Breast epithelium (tissue), 4 donors: ENCODE results near the gene MEF2C. TPM values are rescaled to one million over a fixed set of nuclear protein-coding genes. Genes with fewer than 3 reads are reported as not detected.

Source experiments
- DNase-seq, 2 donors: peaks; one replicate each; pipeline ENCODE4 v3.0.0-alpha.2; 2019; ENCODE audit warnings: low spot score in 2 of 2
- H3K27ac ChIP-seq, 2 donors: fragments of 200-600 bp; sonication (generic) in 1 of 2; one replicate each; pipeline ENCODE4 v1.5.1; 2016 to 2019; ENCODE audit warnings: mild to moderate bottlenecking in 1 of 2
- H3K27me3 ChIP-seq, 2 donors: fragments of 200-600 bp; sonication (generic) in 1 of 2; one replicate each; pipeline versions ENCODE4 v1.5.1 to v1.6.0; 2017 to 2019; ENCODE audit warnings: control low read depth in 1 of 2, mild to moderate bottlenecking in 1 of 2
- H3K36me3 ChIP-seq: fragments of 200-600 bp; one replicate; pipeline ENCODE4 v1.5.1; 2019
- H3K4me1 ChIP-seq, 2 donors: fragments of 200-600 bp; sonication (generic); one replicate each; pipeline ENCODE4 v1.5.1; 2016 to 2019; ENCODE audit warnings: control low read depth in 1 of 2
- H3K4me3 ChIP-seq, 3 donors: fragments of 200-600 bp; sonication (generic); 1 replicate in 2 of 3; 2 replicates in 1 of 3; pipeline ENCODE4 v1.5.1; 2016 to 2019; ENCODE audit warnings: mild to moderate bottlenecking in 3 of 3, moderate library complexity in 2 of 3
- H3K9me3 ChIP-seq, 2 donors: fragments of 200-600 bp; sonication (generic) in 1 of 2; one replicate each; pipeline ENCODE4 v1.5.1; 2016 to 2019; ENCODE audit warnings: control low read depth in 1 of 2
- POLR2A ChIP-seq: fragments of 450-650 bp; IDR thresholded peaks from one replicate; pipeline ENCODE4 v1.6.1; 2016; ENCODE audit warnings: antibody characterized with exemption, mild to moderate bottlenecking, moderate library complexity
- POLR2AphosphoS5 ChIP-seq, 3 donors: sonication (generic); formaldehyde crosslinking; IDR thresholded peaks; one replicate each; pipeline ENCODE4 v1.6.1; 2017; ENCODE audit warnings: antibody characterized with exemption in 3 of 3
- intact Hi-C: fragments of 100-400 bp; cut with DNase I; formaldehyde crosslinking; loops from one replicate; pipeline ENCODE4 v1.15.1; 2023; ENCODE audit warnings: low total_unique reads
- total RNA-seq, 3 donors: library from RNA; depleted of rRNA; stranded (reverse); fragments of >200 nt; gene quantifications; one replicate each; pipeline ENCODE4 v1.1.0, GENCODE V29; 2016
- TF ChIP-seq, protein P1 (sequence below), 3 donors: fragments of 450-650 bp; IDR thresholded peaks; one replicate each; pipeline ENCODE4 v1.5.1; 2016 to 2017; ENCODE audit warnings: antibody characterized with exemption in 3 of 3, mild to moderate bottlenecking in 3 of 3, moderate library complexity in 3 of 3

Gene MEF2C
- total RNA-seq, 3 donors from 2014 or later = 27.4 to 41.8 (median 32.1) TPM

DNA sequence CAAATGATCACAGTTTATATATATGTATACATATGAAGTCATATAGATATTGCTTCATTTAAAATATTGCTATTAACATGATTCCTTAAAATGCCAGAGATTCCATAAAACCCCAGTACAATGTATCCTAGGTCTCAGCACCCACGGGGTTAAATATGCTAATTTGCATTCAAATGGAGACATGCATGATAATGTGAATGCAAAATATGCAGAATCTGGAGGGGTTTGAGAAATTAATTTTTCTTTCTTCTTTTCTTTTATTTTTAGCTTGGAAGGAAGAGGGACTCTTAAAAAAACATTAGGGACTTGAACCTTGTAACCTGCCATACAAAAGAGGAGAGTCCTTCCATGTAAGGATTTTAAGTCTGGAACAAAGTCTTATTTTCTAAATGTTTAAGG lies 211.9 kb downstream of the MEF2C start:
- peaks cover 5 to 8% of the 10 kb centered on the region in 2 donors for H3K4me1 ChIP-seq
- H3K27me3 ChIP-seq = peaks cover 12 to 100% of the 10 kb centered on the region in 2 donors
- no peaks in the 10 kb centered on the region for H3K9me3 ChIP-seq
- no peak for DNase-seq
- TF ChIP-seq POLR2AphosphoS5 (IDR thresholded peaks at IDR 0.05) (no peak), POLR2A (no peak)
- TF ChIP-seq, protein P1, sequence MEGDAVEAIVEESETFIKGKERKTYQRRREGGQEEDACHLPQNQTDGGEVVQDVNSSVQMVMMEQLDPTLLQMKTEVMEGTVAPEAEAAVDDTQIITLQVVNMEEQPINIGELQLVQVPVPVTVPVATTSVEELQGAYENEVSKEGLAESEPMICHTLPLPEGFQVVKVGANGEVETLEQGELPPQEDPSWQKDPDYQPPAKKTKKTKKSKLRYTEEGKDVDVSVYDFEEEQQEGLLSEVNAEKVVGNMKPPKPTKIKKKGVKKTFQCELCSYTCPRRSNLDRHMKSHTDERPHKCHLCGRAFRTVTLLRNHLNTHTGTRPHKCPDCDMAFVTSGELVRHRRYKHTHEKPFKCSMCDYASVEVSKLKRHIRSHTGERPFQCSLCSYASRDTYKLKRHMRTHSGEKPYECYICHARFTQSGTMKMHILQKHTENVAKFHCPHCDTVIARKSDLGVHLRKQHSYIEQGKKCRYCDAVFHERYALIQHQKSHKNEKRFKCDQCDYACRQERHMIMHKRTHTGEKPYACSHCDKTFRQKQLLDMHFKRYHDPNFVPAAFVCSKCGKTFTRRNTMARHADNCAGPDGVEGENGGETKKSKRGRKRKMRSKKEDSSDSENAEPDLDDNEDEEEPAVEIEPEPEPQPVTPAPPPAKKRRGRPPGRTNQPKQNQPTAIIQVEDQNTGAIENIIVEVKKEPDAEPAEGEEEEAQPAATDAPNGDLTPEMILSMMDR (IDR thresholded peaks at IDR 0.05) = no peak
- H3K4me3 ChIP-seq = no peak overlapping the region
- H3K27ac ChIP-seq = no peak overlapping the region
- H3K36me3 ChIP-seq = no peaks in the 10 kb centered on the region
- intact Hi-C loops = no loop called here

DNA sequence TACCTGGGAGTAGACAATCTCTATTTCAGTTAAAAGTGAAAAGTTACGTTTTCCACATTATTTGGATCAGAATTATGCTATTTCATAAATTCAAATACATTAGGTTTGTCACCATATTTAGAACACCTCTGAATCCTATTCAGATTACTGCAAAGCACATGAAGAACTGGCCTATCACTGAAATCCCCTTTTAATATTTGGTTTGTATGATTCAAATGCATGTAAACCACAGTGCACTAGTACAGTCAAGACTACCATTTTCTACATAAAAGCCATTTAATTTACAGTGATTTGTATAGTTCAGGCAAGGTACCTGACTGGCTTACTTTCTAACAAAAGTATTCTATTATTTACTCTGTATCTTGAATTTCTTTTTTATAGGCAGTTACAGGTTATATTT lies 212.5 kb downstream of the MEF2C start:
- Histone ChIP-seq H3K9me3 (no peaks in the 10 kb centered on the region), H3K27me3 (peaks cover 14 to 100% of the 10 kb centered on the region in 2 donors), H3K4me3 (no peak overlapping the region), H3K36me3 (no peaks in the 10 kb centered on the region), H3K4me1 (peaks cover 5 to 8% of the 10 kb centered on the region in 2 donors), H3K27ac (no peak overlapping the region)
- TF ChIP-seq, protein P1 (IDR thresholded peaks at IDR 0.05) = no peak
- TF ChIP-seq POLR2A (no peak), POLR2AphosphoS5 (IDR thresholded peaks at IDR 0.05) (no peak)
- no peak for DNase-seq
- intact Hi-C loops = no loop called here

DNA sequence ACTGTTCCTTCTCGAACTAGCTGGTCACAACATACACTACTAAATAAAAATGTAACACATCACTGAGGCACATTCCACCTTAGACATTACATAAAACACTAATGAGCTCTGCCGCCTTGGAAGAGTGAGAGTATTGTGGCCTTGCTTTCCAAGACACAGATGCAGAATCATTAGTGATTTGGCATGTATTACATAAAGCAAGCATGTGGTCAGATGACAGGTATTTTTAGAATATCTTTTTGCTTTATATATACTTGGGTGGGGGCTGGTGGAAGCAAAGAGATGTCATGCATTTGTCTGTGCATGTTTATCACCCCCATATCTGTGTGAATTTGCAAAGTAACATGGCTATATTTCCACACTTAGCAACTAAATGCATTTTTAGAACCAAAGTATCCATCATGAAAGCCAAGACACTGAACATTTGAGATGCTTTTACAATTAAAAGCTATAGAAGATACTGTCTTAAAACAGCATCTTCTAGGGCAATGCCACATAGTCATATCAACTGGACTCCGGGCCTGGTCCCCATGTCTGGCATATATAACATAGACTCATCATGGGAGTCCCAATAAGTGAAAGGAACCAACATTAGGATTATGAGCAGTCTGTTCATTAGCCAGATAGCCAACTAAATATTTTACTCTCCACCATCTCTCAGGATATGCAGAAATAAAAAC lies 213.5 kb downstream of the MEF2C start:
- Histone ChIP-seq H3K27ac (no peak overlapping the region), H3K4me1 (peaks cover 4 to 7% of the 10 kb centered on the region in 2 donors), H3K4me3 (no peak overlapping the region), H3K36me3 (no peaks in the 10 kb centered on the region), H3K27me3 (peaks cover 9 to 100% of the 10 kb centered on the region in 2 donors), H3K9me3 (no peaks in the 10 kb centered on the region)
- intact Hi-C loops = no loop called here
- DNase-seq = no peak
- TF ChIP-seq POLR2AphosphoS5 (IDR thresholded peaks at IDR 0.05) = no peak
- TF ChIP-seq POLR2A = no peak
- TF ChIP-seq, protein P1 (IDR thresholded peaks at IDR 0.05) = no peak

DNA sequence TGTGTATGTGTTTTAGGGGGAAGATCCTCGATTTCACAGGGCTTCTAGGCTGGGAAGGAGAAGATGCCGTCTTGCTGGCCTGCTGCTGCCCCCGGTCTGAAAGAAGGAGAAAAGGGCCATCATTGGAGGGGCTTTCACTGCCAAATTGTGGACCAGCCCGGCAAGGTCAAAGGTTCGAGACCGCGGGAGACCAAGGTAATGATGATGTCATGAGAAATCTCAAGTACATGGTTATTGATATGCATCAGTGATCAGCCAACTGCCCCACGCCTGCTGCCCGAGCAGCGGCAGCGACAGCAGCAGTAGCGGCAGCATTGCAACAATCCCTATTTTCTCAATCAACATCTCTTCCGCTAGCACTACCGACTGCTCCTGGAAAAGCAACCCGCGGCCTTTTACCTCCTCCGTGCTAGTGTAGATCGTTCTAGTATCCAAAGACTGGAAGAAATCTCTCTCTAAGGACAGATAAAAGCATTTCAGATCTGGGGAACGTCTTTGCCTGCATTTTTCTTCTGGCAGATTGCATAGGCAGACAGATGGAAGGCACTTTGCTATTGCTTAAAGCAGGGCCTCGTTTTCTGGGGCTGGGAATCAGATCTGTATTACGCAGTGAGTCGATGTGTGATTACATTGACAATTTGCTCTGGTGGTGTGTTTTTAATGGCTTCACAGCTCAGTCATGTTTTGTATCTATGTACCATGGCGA lies 215.3 kb downstream of the MEF2C start:
- no peak for DNase-seq
- Histone ChIP-seq H3K4me3 (peak overlapping the region in 1 of 3 donors; percentile 58), H3K9me3 (no peaks in the 10 kb centered on the region), H3K27ac (no peak overlapping the region), H3K27me3 (peaks cover 3 to 99% of the 10 kb centered on the region in 2 donors), H3K4me1 (no peaks in the 10 kb centered on the region), H3K36me3 (no peaks in the 10 kb centered on the region)
- no peak for TF ChIP-seq POLR2AphosphoS5 (IDR thresholded peaks at IDR 0.05)
- no peak for TF ChIP-seq POLR2A
- TF ChIP-seq, protein P1 (IDR thresholded peaks at IDR 0.05) = no peak
- intact Hi-C loops = no loop called here
